Uterine smooth muscle cell (primary cell): ENCODE results near the gene DDX6. TPM values are rescaled to one million over a fixed set of nuclear protein-coding genes. Genes with fewer than 3 reads are reported as not detected.

Experiments
- total RNA-seq: library from RNA; depleted of rRNA; stranded (reverse); fragments of >200 nt; gene quantifications from 2 replicates; pipeline ENCODE4 v1.2.3, GENCODE V29; 2014

DDX6 gene
- total RNA-seq, result 124 and 153 TPM in 2 replicates

GRCh38 chr11:118791111-118791960 is at the start of gene DDX6:
DDX6 (minus strand) TSS chr11:118791164; CDS start chr11:118786251, 4,913 bp downstream.

Other genes starting within 250 kb of the DDX6 start
- gene IFT46, start 225.2 kb downstream of the DDX6 start, total RNA-seq, result 22.4 and 27.8 TPM in 2 replicates
- gene ARCN1, start 218.8 kb downstream of the DDX6 start, total RNA-seq, result 147 and 168 TPM in 2 replicates
- gene PHLDB1, start 183.5 kb downstream of the DDX6 start, total RNA-seq, result 50.1 and 58.6 TPM in 2 replicates
- under 0.01 TPM in 1 of 2 replicates, not detected in the other for gene TREH, start 111.5 kb downstream of the DDX6 start, total RNA-seq
- gene CXCR5, start 92.7 kb upstream of the DDX6 start, total RNA-seq, result not detected in 2 replicates
- gene BCL9L, start 134.8 kb upstream of the DDX6 start, total RNA-seq, result 15.9 and 17.7 TPM in 2 replicates
- gene UPK2, start 165.1 kb upstream of the DDX6 start, total RNA-seq, result not detected in 2 replicates
- gene FOXR1, start 180.6 kb upstream of the DDX6 start, total RNA-seq, result not detected in 2 replicates
- 30.7 and 39.7 TPM in 2 replicates for gene CENATAC, start 207.0 kb upstream of the DDX6 start, total RNA-seq
- 898 and 970 TPM in 2 replicates for gene RPS25, start 227.2 kb upstream of the DDX6 start, total RNA-seq
- gene TRAPPC4, start 227.6 kb upstream of the DDX6 start, total RNA-seq, result 84.5 and 96.3 TPM in 2 replicates
- gene SLC37A4, start 239.7 kb upstream of the DDX6 start, total RNA-seq, result 13.7 and 14.7 TPM in 2 replicates